Nasal cavity respiratory epithelium epithelial cell of viscerocranial mucosa (primary cell): Measurements from ENCODE around the gene LDHAL6B. TPM values are rescaled to one million over a fixed set of nuclear protein-coding genes. Genes with fewer than 3 reads are reported as not detected.

Source experiments
- total RNA-seq: library from RNA; depleted of rRNA; stranded (reverse); fragments of >200 nt; gene quantifications from 2 replicates; pipeline ENCODE4 v1.2.3, GENCODE V29; 2014

LDHAL6B gene
- total RNA-seq: not detected in 2 replicates

DNA sequence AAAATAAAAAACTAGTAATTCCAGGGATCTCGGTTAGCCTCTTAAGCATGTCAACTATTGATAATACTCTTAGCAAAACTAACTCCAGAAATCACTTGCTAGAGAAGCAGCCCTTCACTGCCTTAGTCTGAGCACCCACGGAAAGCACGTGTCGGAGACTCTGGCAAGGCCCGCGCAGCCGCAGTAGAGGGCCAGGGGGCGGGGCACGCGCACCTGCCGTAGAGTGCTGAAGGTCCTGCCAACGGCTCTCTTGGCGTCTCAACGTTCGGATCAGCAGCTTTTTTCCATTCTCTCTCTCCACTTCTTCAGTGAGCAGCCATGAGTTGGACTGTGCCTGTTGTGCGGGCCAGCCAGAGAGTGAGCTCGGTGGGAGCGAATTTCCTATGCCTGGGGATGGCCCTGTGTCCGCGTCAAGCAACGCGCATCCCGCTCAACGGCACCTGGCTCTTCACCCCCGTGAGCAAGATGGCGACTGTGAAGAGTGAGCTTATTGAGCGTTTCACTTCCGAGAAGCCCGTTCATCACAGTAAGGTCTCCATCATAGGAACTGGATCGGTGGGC, at the start of gene LDHAL6B:
Gene LDHAL6B, plus strand, starts transcription at position 221 of the 561 bp plus-strand sequence. Its CDS starts 98 bp downstream, at position 319.

Other genes starting within 250 kb of the LDHAL6B start
- 18.1 and 32.2 TPM in 2 replicates for gene RNF111, start 219.2 kb upstream of the LDHAL6B start, total RNA-seq
- 0.50 and 1.7 TPM in 2 replicates for gene CCNB2, start 101.7 kb upstream of the LDHAL6B start, total RNA-seq
- gene MYO1E, start 166.0 kb downstream of the LDHAL6B start, total RNA-seq: 74.5 and 192 TPM in 2 replicates
- gene FAM81A, start 231.3 kb downstream of the LDHAL6B start, total RNA-seq: 0.34 and 1.2 TPM in 2 replicates